ENCODE results near the gene PAGR1.

Gene PAGR1

GRCh38 chr16:29844575-29845331, 28.8 kb downstream of the PAGR1 start:
- Mint-ChIP-seq H3K27ac (no peak overlapping the region), H3K4me3 (no peak overlapping the region), H3K36me3 (peaks cover 51 to 68% of the 10 kb centered on the region in 2 donors), H3K27me3 (no peaks in the 10 kb centered on the region), H3K9me3 (no peaks in the 10 kb centered on the region), H3K4me1 (peaks cover 2 to 5% of the 10 kb centered on the region in 2 donors)
- ATAC-seq (replicated peaks) = no peak
- no peak for DNase-seq

- H3K27me3 Mint-ChIP-seq = no peaks in the 10 kb centered on the region
- no peak overlapping the region for H3K4me3 Mint-ChIP-seq
- no peak for ATAC-seq (replicated peaks)
- H3K36me3 Mint-ChIP-seq = peaks cover 49 to 67% of the 10 kb centered on the region in 2 donors
- no peak overlapping the region for H3K27ac Mint-ChIP-seq
- H3K4me1 Mint-ChIP-seq = peaks cover 4 to 5% of the 10 kb centered on the region in 2 donors
- no peak for DNase-seq
- H3K9me3 Mint-ChIP-seq = no peaks in the 10 kb centered on the region
Measured at GRCh38 chr16:29845656-29846055, 29.7 kb downstream of the PAGR1 start.

- Mint-ChIP-seq H3K9me3 (no peaks in the 10 kb centered on the region), H3K27me3 (no peaks in the 10 kb centered on the region), H3K36me3 (peaks cover 44 to 51% of the 10 kb centered on the region in 2 donors), H3K27ac (peak overlapping the region; percentile 83), H3K4me3 (no peak overlapping the region), H3K4me1 (peaks cover 4 to 5% of the 10 kb centered on the region in 2 donors)
- DNase-seq (peak; percentile 50), ATAC-seq (replicated peaks) (peak; percentile 87 to 88)
Measured at GRCh38 chr16:29848420-29849297, 32.7 kb downstream of the PAGR1 start.

DNA sequence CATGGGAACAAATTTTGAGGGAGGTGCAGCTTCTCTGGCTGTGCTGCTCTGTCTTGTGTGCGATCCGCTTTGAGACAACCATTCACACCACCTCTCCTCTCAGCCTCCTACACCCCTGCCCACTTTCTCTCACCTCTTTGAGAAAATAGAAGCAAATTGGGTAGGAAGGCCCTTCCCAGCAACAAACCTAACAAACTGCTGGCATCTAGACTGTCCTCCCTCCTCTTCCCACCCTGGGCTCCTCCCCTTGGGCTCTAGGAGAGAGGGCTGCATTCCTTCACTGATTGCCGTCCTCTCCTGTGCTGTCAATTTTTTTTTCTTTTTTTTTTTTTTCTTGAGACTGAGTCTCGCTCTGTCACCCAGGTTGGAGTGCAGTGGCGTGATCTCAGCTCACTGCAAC, 33.6 kb downstream of the PAGR1 start:
- Mint-ChIP-seq H3K27me3 (no peaks in the 10 kb centered on the region), H3K4me1 (peaks cover 4 to 5% of the 10 kb centered on the region in 2 donors), H3K36me3 (peaks cover 39 to 46% of the 10 kb centered on the region in 2 donors), H3K4me3 (no peak overlapping the region), H3K27ac (no peak overlapping the region), H3K9me3 (no peaks in the 10 kb centered on the region)
- ATAC-seq (replicated peaks) = no peak
- DNase-seq = no peak

DNA sequence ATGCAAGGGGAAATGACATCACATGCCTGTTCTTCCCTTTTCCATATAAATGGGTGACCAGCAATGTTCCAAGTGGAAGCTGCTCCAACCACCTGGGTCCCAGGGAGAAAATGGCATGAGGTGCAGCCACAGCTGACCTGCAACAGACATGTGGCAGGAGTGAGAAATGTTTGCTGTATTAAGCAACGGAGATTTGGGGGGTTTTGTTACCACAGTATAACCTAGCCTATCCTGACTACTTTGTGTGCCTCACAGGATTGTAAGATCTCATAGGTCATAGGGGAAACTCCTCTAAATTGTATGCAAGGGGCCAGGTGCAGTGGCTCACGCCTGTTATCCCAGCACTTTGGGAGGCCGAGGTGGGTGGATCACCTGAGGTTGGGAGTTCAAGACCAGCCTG, 35.0 kb downstream of the PAGR1 start:
- Mint-ChIP-seq H3K9me3 (no peaks in the 10 kb centered on the region), H3K4me1 (peaks cover 4 to 5% of the 10 kb centered on the region in 2 donors), H3K36me3 (peaks cover 27 to 33% of the 10 kb centered on the region in 2 donors), H3K27me3 (no peaks in the 10 kb centered on the region), H3K4me3 (no peak overlapping the region), H3K27ac (no peak overlapping the region)
- no peak for ATAC-seq (replicated peaks)
- DNase-seq = no peak

- DNase-seq (no peak), ATAC-seq (replicated peaks) (no peak)
- Mint-ChIP-seq H3K4me3 (no peak overlapping the region), H3K4me1 (peaks cover 4 to 5% of the 10 kb centered on the region in 2 donors), H3K36me3 (peaks cover 19 to 25% of the 10 kb centered on the region in 2 donors), H3K9me3 (no peaks in the 10 kb centered on the region), H3K27ac (no peak overlapping the region), H3K27me3 (no peaks in the 10 kb centered on the region)
Measured at GRCh38 chr16:29852654-29853053, 36.7 kb downstream of the PAGR1 start.

DNA sequence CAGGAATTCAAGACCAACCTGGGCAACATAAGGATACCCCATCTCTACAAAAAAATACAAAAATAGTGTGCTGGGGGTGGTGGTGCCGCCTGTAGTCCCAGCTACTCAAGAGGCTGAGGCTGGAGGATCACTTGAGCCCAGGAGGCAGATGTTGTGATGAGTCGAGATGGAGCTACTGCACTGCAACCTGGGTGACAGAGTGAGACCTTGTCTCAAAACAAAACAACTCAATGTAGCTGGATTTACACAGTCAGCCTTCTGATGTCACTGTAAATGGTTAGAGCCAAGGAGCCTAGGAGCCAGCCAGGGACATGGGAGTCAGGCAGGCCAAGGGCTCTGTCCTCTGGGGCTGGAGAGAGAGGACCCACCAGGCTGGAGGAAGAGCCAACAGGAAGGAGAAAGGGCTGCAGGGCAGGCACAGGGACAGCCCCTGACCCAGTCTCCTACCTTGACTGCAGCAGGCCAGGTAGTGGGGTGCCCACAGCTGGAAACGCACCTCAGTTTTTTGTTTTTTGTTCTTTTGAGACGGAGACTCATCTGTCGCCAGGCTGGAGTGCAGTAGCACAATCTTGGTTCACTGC, 38.7 kb downstream of the PAGR1 start:
- H3K4me3 Mint-ChIP-seq = no peak overlapping the region
- H3K4me1 Mint-ChIP-seq = peaks cover 0 to 1% of the 10 kb centered on the region in 2 donors
- H3K27ac Mint-ChIP-seq = peak overlapping the region; percentile 71
- peaks cover 22 to 26% of the 10 kb centered on the region in 2 donors for H3K36me3 Mint-ChIP-seq
- H3K9me3 Mint-ChIP-seq = no peaks in the 10 kb centered on the region
- ATAC-seq (replicated peaks) (peak in 1 of 2 donors; percentile 18), DNase-seq (no peak)
- no peaks in the 10 kb centered on the region for H3K27me3 Mint-ChIP-seq

DNA sequence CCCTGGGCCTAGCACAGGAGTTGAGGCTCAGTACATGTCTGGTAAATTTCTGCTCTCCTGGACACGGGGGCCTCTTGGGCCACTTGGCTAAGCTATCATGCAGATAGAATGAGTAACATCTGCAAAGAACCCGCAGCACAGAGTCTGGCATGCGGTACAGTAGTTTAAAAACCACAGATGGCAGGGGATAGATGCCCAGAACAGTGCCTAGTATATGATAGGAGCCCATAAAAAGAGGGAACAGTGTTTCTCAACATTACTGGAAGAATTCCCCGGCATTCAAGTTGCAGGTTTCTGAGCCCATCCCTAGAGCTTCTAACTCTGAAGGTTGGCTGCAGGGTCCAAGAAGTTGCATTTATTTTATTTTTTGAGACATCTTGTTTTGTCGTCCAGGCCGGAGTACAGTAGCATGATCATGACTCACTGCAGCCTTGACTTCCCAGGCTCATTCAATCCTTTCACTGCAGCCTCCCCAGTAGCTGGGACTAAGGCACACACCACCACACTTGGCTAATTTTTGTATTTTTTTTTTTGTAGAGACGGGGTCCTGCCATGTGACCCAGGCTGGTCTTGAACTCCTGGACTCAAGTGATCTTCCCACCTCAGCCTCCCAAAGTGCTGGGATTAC, 41.3 kb downstream of the PAGR1 start:
- no peak for DNase-seq
- Mint-ChIP-seq H3K4me1 (peaks cover 10 to 23% of the 10 kb centered on the region in 2 donors), H3K9me3 (no peaks in the 10 kb centered on the region), H3K36me3 (peaks cover 24 to 27% of the 10 kb centered on the region in 2 donors), H3K27ac (no peak overlapping the region), H3K27me3 (no peaks in the 10 kb centered on the region), H3K4me3 (no peak overlapping the region)
- no peak for ATAC-seq (replicated peaks)

DNA sequence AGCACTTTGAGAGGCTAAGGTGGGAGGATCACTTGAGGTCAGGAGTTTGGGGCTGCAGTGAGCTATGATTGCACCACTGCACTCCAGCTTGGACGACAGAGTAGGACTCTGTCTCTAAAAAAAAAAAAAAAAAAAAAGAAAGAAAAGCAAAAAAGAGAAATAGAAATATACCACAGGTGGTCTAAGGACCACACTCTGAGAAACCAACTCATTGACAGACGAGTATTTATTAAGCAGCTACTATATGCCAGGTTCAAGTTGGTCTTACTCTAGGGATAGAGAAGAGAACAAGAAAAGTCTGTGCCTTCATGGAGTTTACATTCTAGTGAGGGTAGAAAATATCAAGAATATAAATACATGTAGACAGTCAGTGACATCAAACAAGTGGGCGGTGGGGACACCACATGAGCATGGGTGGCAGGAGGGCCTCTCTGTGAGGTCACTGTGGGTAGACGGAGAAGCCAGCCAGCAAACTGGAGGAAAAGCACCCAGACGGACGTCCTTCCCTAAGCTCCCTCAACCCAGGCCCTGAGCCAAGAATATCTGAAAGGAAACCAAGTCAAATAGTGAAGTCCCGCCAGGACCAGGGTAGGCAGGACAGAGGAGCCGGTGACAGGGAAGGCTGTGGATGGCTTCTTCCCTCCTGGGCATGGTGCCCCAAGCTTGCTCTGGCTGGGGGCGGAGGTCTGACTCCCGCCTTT, 42.3 kb downstream of the PAGR1 start:
- H3K9me3 Mint-ChIP-seq = no peaks in the 10 kb centered on the region

DNA sequence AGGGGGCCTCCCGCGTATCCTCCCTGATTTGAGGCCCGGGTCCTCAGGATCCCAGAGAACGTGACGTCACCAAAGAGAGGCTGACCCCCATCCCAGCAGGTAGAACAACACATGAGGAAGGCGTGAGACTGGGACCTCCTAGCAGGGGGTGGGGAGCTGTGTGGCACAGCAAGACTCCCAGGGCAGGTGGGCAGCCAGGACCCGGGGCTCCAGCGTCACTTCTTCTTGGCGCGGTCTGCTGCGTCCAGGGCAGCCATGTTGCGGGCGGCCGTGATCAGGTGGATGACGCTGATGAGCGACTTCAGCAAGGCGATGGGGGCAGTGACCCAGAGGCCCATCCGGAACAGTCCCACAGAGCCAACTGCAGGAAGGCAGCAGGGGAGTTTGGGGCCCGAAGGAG, 43.0 kb downstream of the PAGR1 start:
- H3K27ac Mint-ChIP-seq = no peak overlapping the region
- H3K36me3 Mint-ChIP-seq = peaks cover 24 to 27% of the 10 kb centered on the region in 2 donors
- ATAC-seq (replicated peaks) (no peak), DNase-seq (no peak)
- H3K4me1 Mint-ChIP-seq = peaks cover 12 to 33% of the 10 kb centered on the region in 2 donors
- no peaks in the 10 kb centered on the region for H3K27me3 Mint-ChIP-seq
- no peak overlapping the region for H3K4me3 Mint-ChIP-seq
- H3K9me3 Mint-ChIP-seq = no peaks in the 10 kb centered on the region

More for the DNA sequence above, 42.3 kb downstream of the PAGR1 start:
- DNase-seq (no peak), ATAC-seq (replicated peaks) (no peak)
- H3K27ac Mint-ChIP-seq = peak overlapping the region; percentile 57
- H3K27me3 Mint-ChIP-seq = no peaks in the 10 kb centered on the region
- peaks cover 12 to 27% of the 10 kb centered on the region in 2 donors for H3K4me1 Mint-ChIP-seq
- H3K36me3 Mint-ChIP-seq = peaks cover 24 to 27% of the 10 kb centered on the region in 2 donors
- no peak overlapping the region for H3K4me3 Mint-ChIP-seq

DNA sequence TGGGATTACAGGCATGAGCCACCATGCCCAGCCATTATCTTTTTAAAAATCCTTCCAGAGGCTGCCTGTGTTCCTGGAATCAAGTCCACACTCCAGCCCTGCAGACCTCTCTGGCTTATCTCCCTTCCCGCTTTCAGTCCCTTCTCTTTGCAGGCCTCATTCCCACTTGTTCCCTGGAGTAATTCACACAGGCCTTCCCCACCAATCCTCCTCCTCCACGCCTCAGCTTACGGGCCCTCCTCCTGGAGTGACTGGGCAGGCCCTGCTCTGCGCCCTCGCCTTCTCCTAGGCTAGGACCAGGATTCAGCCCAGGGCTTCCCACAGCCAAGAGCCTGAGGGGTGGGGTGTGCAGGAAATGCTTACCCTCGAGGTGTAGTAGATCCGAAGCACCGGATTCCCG, 44.3 kb downstream of the PAGR1 start:
- Mint-ChIP-seq H3K27ac (no peak overlapping the region), H3K36me3 (peaks cover 24 to 27% of the 10 kb centered on the region in 2 donors), H3K4me1 (peaks cover 14 to 33% of the 10 kb centered on the region in 2 donors), H3K4me3 (no peak overlapping the region), H3K27me3 (no peaks in the 10 kb centered on the region), H3K9me3 (no peaks in the 10 kb centered on the region)
- no peak for ATAC-seq (replicated peaks)
- DNase-seq = no peak

DNA sequence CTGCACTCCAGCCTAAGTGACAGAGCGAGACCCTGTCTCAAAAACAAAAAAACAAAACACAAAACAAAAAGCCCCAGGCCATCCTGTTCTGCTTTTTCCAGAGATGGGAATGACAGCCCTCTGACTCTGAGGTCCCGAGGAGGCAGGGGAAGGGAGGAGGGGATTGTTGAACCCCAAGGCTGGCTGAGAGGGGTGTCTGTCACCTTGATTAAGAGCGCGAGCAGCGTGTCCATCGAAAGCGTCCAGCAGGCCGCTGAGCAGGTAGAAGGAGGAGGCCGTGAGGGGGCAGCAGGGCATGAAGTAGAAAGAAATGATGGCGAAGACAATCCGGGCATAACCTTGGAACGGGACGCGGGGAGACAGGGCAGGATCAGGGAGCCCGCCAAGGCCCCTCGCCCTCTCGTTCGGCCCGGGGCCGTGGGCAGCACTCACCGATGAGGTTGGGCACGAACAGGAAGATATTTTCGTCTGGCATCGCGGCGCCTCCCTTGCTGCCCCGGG, 46.5 kb downstream of the PAGR1 start:
- peak overlapping the region; percentile 99 for H3K27ac Mint-ChIP-seq
- ATAC-seq (replicated peaks) (no peak), DNase-seq (no peak)
- H3K4me1 Mint-ChIP-seq = peaks cover 14 to 33% of the 10 kb centered on the region in 2 donors
- peaks cover 0 to under 1% of the 10 kb centered on the region in 2 donors for H3K27me3 Mint-ChIP-seq
- H3K36me3 Mint-ChIP-seq = peaks cover 24 to 27% of the 10 kb centered on the region in 2 donors
- peak overlapping the region; percentile 96 to 97 for H3K4me3 Mint-ChIP-seq
- H3K9me3 Mint-ChIP-seq = no peaks in the 10 kb centered on the region

DNA sequence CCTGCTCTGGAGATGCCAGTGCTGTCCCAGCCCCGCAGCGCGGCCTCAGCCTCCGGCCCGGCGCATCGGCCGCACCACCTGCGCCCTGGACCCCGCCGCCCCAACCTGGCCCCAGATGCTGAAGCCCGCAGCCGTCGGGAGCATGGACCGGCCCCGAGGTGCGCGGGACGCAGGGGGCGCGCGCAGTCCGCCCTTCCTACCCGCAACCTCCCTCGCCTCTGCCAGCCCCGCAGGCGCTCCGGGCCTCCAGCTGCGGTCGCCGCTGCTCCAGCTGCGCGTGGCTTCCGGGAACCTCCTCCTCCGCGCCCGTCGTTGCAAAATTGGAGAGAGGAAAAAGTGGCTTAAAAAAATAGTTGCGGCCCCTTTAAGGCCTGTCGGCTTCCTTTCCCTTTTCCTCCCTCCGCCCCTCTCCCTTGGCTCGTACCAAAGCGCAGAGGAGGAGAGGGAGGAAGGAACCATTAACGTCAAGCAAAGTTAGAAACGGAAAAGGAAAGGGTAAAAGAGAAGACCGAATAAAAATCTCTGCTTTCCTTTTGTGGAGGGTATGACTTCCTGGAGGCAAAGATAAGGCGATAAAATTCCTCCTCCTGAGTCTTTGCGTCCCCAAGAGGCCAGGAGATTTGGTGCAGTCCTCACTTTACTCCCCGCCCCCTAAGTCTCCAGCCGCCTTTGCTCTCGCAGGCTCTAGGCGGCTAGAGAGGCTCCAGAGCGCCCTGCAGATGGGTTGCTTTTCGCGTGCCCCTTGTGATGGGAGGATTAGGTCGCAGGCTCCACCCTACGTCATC, 47.1 kb downstream of the PAGR1 start, which contains the start of gene CDIPT:
TSS of gene CDIPT (minus strand) at position 343 of the 785 bp plus-strand sequence. CDS start 369 bp downstream, outside the sequence.
- Mint-ChIP-seq H3K9me3 (no peaks in the 10 kb centered on the region), H3K4me1 (peaks cover 14 to 33% of the 10 kb centered on the region in 2 donors), H3K27ac (peak within 1 kb of the TSS; percentile 99), H3K36me3 (peaks cover 22 to 26% of the 10 kb centered on the region in 2 donors), H3K4me3 (peak within 1 kb of the TSS; percentile 96 to 97), H3K27me3 (peaks cover 0 to 5% of the 10 kb centered on the region in 2 donors)
- ATAC-seq (replicated peaks) (peak; percentile 100), DNase-seq (peak; percentile 91)
